Left cardiac atrium (tissue), 4 donors: ENCODE results near the gene NSUN2. TPM values are rescaled to one million over a fixed set of nuclear protein-coding genes. Genes with fewer than 3 reads are reported as not detected.
"Not testable (repeated sequence)": the region's sequence is repeated elsewhere in the genome, so short reads cannot be mapped to it uniquely, and the experiment has no call there.

Experiments
- ATAC-seq, 2 donors: fragments of 200-7000 bp; cut with Tn5 transposase; one replicate each; pipeline ENCODE4 v1.9.1; 2020; ENCODE audit warnings: mild to moderate bottlenecking in 2 of 2, moderate library complexity in 2 of 2
- DNase-seq: peaks from one replicate; pipeline ENCODE4 v3.0.0-alpha.2; 2020
- intact Hi-C, 2 donors: fragments of 100-400 bp; cut with DNase I; formaldehyde crosslinking; loops; one replicate each; pipeline versions ENCODE4 v1.14.1 to v1.15.1; 2022 to 2023
- long read RNA-seq: library from polyadenylated mRNA; unstranded; transcript quantifications from one replicate; pipeline ENCODE4 v2.0.0, GENCODE V29; 2021
- total RNA-seq, 2 donors: library from RNA; stranded (reverse); fragmentation: NEBNext Ultra II Directional; extraction: Animal tissue kit (Norgen Biotek cat#: 25700); gene quantifications; one replicate each; pipeline ENCODE4 v1.2.1, GENCODE V29; 2021
- donor health status: DM: no; HTN: yes; CAD: no.
- donor health status: DM: no; HTN: yes; CAD: no; lungs with severe emphysema.
- donor health status: DM: yes; HTN: yes; CAD: no.
- donor health status: Dilated cardiomyopathy.

The NSUN2 gene
- 10 to 100 TPM; 23.2 to 29.3 TPM for total RNA-seq
- long read RNA-seq, transcript NSUN2-201 (19 exons, 3,303 nt) = major isoform, 52 of 70 reads
- long read RNA-seq, transcript NSUN2-206 (18 exons, 2,619 nt) = minor isoform, 5 of 70 reads
- long read RNA-seq, partial matches to known transcripts = 2 of 70 reads
- long read RNA-seq, other reads (novel, unspliced or antisense) = 11 of 70 reads

- peak; percentile 91 for DNase-seq
- ATAC-seq = peak; percentile 98 to 99
- intact Hi-C loops = loop anchor here in 1 of 2 donors (5.0 kb wide), 2 partner anchors 79 to 114 kb away; partner anchors contain the start of gene TENT4A
Observed at GRCh38 chr5:6632888-6633468, at the start of gene NSUN2, which contains the start of gene SRD5A1. Gene NSUN2 (minus strand): TSS chr5:6633044. CDS start chr5:6632979, 65 bp downstream. Gene SRD5A1 (plus strand): TSS chr5:6633440. CDS start chr5:6633577, 137 bp downstream.

DNA sequence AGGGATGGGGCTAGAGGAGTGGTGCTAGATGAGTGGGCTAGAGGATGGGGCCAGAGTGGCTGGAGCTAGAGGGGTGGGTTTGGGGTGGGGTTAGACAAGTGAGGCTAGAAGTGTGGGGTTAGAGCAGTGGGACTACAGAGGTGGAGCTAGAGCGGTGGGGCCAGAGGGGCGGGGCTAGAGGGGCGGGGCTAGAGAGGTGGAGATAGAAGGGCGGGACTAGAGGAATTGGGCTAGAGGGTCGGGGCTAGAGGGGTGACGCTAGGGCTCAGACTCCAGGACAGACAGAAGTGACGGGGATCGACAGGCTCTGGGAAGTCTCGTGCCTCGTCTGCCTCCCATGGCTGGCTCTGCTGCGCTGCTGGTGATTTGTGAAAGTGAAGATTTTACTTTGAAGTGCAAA, 49.4 kb upstream of the NSUN2 start:
- DNase-seq (no peak), ATAC-seq (no peak)
- intact Hi-C loops = no loop called here

- no peak for ATAC-seq
Observed at GRCh38 chr5:6681682-6682081, 48.8 kb upstream of the NSUN2 start.

GRCh38 chr5:6680922-6681321, 48.1 kb upstream of the NSUN2 start:
- intact Hi-C loops = no loop called here
- ATAC-seq (no peak), DNase-seq (no peak)

More at GRCh38 chr5:6681682-6682081, 48.8 kb upstream of the NSUN2 start:
- no peak for DNase-seq
- intact Hi-C loops = no loop called here

DNA sequence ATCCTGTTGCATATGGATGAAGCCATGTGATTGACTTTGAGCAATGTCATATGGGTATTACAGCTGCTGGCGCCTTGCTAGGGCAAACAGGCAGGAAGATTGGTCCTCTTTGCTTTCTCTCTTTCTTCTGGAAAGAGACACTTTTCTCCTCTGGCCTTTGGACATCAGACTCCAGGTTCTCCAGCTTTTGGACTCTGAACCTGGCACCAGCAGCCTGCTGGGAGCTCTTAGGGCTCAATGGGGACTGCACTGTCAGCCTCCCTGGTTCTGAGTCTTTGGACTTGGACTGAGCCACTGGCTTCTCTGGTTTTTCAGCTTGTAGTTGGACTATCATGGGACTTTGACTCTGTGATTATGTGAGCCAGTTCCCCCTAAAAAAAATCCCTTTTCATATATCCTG, 45.5 kb upstream of the NSUN2 start:
- intact Hi-C loops = no loop called here
- DNase-seq (no peak), ATAC-seq (no peak)

GRCh38 chr5:6676702-6677101, 43.9 kb upstream of the NSUN2 start:
- no peak for DNase-seq
- ATAC-seq = no peak
- intact Hi-C loops = no loop called here

- DNase-seq (no peak), ATAC-seq (no peak)
- intact Hi-C loops = no loop called here
Observed at GRCh38 chr5:6675784-6676491, 43.1 kb upstream of the NSUN2 start.

DNA sequence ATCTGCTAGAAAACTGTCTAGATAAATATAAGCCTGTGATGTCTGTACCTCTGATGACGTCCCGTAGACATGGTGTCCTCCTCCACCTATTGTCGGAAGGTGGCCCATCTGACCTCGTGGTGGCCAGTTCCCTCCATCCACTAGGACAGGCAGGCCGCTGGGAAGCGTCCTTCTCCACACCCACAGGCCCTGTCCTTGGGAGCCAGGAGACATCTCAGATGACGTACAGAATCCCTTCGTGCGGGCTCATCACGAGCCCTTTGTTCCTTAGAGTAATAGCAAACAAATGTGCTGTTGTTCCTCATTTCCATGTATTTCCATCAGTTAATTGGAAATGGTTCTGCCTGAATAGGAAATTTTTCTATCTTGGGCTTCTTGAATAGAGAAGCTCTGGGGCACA, 42.0 kb upstream of the NSUN2 start:
- ATAC-seq (no peak), DNase-seq (no peak)
- intact Hi-C loops = no loop called here

DNA sequence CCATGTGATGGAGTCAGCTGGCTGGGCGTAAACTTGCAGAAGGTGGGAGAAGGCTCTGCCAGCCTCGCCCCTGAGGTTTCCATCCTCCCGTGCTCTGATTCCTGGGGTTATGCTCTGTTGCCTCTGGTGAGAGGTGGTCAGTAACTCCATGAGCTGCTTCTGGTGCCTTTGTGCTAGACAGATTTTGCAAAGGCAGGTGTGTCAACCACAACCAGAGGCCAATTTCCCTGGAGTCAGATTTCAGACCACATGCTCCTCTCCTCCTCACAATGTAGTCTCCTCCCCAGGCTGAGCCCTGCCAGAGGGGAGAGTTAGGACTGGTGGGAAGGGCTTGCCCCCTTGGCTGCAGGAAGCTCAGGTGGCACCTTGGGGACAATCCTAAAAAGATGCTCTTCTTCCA, 41.6 kb upstream of the NSUN2 start:
- intact Hi-C loops = no loop called here
- ATAC-seq = no peak
- DNase-seq = no peak

GRCh38 chr5:6673963-6674362, 41.1 kb upstream of the NSUN2 start:
- DNase-seq (no peak), ATAC-seq (no peak)
- intact Hi-C loops = no loop called here

GRCh38 chr5:6673031-6673430, 40.2 kb upstream of the NSUN2 start:
- ATAC-seq = no peak
- intact Hi-C loops = no loop called here

GRCh38 chr5:6668717-6669116, 35.9 kb upstream of the NSUN2 start:
- DNase-seq, ATAC-seq, intact Hi-C loops: not testable (repeated sequence)

More at GRCh38 chr5:6673031-6673430, 40.2 kb upstream of the NSUN2 start:
- DNase-seq = no peak

- intact Hi-C loops = no loop called here
- DNase-seq = no peak
- no peak for ATAC-seq
Observed at GRCh38 chr5:6667648-6668047, 34.8 kb upstream of the NSUN2 start.

DNA sequence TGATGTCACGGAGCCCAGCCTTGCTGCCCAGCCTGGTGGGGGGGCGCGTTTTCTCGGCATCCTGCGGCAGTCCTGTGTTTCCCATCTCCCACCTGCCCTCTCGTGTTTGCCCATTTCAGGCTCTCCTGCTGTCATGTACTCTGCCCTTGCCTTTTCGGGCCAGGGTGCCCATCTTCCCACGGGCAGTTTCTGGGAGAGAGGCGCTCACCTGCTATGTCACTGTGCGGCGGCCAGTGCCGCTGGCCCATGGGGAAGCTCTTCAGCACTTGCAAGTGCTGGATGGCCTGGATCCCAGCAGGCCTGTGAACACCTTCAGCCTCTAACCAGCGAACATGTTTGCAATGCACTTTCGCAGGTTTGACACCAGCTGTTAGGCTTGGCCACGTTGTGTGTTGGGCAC, 33.9 kb upstream of the NSUN2 start:
- ATAC-seq = no peak
- no peak for DNase-seq
- intact Hi-C loops = no loop called here

- intact Hi-C loops = no loop called here
- DNase-seq (no peak), ATAC-seq (no peak)
Observed at GRCh38 chr5:6660688-6661087, 27.8 kb upstream of the NSUN2 start.

DNA sequence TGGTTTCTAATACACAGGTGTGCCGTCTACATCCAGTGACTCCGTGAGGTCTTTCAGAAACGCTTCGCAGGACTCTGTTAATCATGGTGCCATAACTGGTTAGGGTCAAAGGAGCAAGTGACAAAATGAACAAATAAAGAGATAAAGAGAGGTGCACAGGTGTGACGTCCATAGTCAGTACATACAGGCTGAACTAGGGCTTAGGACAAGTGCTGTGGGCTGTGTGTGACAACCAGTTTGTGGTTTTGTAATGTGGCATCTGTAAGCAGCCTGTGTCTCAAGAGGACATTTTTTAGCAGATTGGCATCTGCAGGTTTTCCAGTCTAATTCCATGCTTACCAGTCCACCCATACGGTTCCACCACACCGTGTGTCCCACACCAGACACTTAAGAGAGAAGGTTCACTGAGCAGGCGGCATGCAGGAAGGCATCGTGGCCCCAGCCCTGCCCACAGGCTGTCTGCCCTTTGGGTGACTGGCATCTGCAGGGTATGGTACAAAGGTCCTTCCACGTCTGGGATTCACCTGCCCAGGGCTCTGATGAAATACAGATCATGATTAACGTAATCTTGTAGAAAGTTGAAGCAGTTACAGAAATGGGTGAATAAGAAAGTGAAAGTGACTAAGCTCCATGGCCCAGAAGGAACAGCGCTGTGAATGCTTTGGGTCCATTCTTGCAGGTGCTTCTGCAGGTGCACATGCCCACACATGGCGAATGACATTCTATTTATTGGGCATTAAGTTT, 27.3 kb upstream of the NSUN2 start:
- DNase-seq (no peak), ATAC-seq (no peak)
- intact Hi-C loops = no loop called here

DNA sequence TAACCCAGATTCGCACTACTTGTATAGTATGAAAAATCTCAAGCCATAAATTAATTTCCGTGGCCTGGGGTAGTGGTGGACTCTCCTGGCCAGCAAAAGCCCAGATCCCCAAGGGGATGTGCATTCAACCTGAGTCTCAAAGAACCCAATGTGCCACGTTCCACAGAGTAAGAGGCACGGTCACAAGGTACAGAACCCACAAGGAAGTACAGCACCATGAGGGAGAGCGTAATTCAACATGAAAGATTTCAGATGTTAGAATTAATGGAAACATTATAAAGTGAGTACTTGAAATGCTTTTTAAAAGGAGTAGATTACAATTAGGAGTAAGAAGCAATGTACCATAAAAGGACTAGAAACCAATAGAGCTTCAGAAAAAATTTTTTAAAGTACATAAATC, 23.8 kb upstream of the NSUN2 start:
- intact Hi-C loops = no loop called here
- DNase-seq (no peak), ATAC-seq (no peak)

- ATAC-seq (no peak), DNase-seq (no peak)
- intact Hi-C loops = no loop called here
Observed at GRCh38 chr5:6655432-6655831, 22.6 kb upstream of the NSUN2 start.

- DNase-seq = no peak
- no peak for ATAC-seq
- intact Hi-C loops = no loop called here
Observed at GRCh38 chr5:6652025-6652424, 19.2 kb upstream of the NSUN2 start.

- no peak for DNase-seq
- intact Hi-C loops = no loop called here
- ATAC-seq = no peak
Observed at GRCh38 chr5:6649681-6650080, 16.8 kb upstream of the NSUN2 start.
